SU-DHL-6 (cell line): Measurements from ENCODE around the gene RSPH9.

Experiments
- EZH2phosphoT487 ChIP-seq: fragments of 200-600 bp; sonication (generic), shearing (Covaris generic); conservative IDR thresholded peaks from 2 replicates; pipeline ENCODE4 v1.6.1; 2018; ENCODE audit warnings: mild to moderate bottlenecking, antibody characterized with exemption, low read length, moderate library complexity, mixed read lengths
- TF ChIP-seq, protein P1 (sequence below): fragments of 200-600 bp; sonication (generic); IDR thresholded peaks from one replicate; pipeline ENCODE4 v1.5.1; 2017; ENCODE audit warnings: antibody characterized with exemption, mild to moderate bottlenecking, low read length, moderate library complexity; ENCODE audit not compliant: insufficient read depth, poor library complexity, severe bottlenecking

DNA sequence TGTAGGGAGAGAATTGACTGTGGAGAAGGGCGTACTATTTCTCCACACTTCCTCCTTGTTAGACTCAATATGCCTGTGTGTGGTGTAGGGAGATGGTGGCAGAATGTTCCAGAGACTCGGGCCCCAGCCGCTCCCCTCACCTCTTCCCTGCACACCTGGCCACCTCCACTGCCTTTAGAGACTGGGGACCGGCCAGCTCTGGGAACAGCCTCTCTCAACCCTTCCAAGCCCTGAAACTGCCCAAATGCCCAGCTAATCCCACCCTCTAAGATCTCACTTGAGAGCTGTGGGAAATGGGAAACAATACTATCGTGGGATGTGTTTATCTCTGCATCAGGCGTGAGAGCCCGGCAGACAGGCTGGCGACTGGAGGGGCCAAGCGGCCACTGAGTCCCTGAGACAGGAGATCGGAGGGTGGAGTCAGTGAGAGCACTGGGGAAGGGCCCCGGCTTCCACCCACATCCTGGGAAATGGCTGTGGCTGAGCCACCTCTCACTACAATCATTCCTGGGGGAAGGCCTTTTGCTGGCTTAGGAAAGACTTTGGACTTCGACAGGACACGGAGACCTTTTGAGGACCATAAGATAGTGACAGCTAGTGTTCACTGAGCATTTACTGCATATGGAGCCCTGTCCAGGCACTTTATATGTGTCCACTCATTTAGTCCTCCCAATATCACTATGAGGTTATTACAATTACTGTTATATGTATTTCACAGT, 73.7 kb downstream of the RSPH9 start:
- TF ChIP-seq EZH2phosphoT487 = no peak
- TF ChIP-seq, protein P1, sequence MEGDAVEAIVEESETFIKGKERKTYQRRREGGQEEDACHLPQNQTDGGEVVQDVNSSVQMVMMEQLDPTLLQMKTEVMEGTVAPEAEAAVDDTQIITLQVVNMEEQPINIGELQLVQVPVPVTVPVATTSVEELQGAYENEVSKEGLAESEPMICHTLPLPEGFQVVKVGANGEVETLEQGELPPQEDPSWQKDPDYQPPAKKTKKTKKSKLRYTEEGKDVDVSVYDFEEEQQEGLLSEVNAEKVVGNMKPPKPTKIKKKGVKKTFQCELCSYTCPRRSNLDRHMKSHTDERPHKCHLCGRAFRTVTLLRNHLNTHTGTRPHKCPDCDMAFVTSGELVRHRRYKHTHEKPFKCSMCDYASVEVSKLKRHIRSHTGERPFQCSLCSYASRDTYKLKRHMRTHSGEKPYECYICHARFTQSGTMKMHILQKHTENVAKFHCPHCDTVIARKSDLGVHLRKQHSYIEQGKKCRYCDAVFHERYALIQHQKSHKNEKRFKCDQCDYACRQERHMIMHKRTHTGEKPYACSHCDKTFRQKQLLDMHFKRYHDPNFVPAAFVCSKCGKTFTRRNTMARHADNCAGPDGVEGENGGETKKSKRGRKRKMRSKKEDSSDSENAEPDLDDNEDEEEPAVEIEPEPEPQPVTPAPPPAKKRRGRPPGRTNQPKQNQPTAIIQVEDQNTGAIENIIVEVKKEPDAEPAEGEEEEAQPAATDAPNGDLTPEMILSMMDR = no peak
